Sigmoid colon (tissue), 3 donors: ENCODE results near the gene POLR1F.

Experiments
- POLR2A ChIP-seq, 2 donors: fragments of 450-650 bp; IDR thresholded peaks; one replicate each; pipeline ENCODE4 v1.6.1; 2016; ENCODE audit warnings: antibody characterized with exemption in 2 of 2, mild to moderate bottlenecking in 2 of 2, moderate library complexity in 2 of 2
- TF ChIP-seq, protein P1 (sequence below), 4 experiments: fragments of 450-650 bp in 3 of 4; fragments of 200-600 bp in 1 of 4; IDR thresholded peaks; one replicate each; pipeline ENCODE4 v1.5.1; 2016 to 2019; ENCODE audit warnings: antibody characterized with exemption in 4 of 4, mild to moderate bottlenecking in 3 of 4, moderate library complexity in 2 of 4

GRCh38 chr7:19705663-19706062 lies 3.2 kb downstream of the POLR1F start:
- TF ChIP-seq POLR2A (IDR thresholded peaks at IDR 0.05): no peak
- TF ChIP-seq, protein P1, sequence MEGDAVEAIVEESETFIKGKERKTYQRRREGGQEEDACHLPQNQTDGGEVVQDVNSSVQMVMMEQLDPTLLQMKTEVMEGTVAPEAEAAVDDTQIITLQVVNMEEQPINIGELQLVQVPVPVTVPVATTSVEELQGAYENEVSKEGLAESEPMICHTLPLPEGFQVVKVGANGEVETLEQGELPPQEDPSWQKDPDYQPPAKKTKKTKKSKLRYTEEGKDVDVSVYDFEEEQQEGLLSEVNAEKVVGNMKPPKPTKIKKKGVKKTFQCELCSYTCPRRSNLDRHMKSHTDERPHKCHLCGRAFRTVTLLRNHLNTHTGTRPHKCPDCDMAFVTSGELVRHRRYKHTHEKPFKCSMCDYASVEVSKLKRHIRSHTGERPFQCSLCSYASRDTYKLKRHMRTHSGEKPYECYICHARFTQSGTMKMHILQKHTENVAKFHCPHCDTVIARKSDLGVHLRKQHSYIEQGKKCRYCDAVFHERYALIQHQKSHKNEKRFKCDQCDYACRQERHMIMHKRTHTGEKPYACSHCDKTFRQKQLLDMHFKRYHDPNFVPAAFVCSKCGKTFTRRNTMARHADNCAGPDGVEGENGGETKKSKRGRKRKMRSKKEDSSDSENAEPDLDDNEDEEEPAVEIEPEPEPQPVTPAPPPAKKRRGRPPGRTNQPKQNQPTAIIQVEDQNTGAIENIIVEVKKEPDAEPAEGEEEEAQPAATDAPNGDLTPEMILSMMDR (IDR thresholded peaks at IDR 0.05): no peak
